ENCODE results near the gene DENND1A.

DNA sequence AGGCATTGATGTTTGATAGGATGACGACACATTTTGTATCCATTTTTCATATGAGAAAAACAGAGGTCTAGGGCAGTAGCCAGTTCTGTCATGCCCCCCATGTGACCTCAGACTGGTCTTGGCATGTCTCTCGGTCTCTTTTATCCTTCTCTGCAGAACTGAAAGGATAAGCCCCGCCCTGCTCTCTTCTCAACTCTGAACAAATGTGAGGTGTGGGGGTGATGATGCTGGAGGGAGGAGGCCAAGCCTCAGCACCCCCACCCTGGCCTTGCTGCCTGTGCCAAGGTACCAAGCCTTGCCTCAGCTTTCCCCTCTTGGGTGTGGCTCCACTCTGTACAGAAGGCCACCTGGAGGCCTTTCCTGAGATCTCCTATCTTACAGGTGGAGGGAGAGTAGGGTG, 593.5 kb downstream of the DENND1A start:
- TF ChIP-seq SIN3A (IDR thresholded peaks at IDR 0.05; ENCODE audit: borderline replicate concordance, insufficient read depth, low read depth, low read length) (no peak), TCF7L2 (IDR thresholded peaks at IDR 0.05; ENCODE audit: low read depth, low read length) (no peak), POLR2AphosphoS5 (IDR thresholded peaks at IDR 0.05; ENCODE audit: low read depth, low read length) (no peak)
- TF ChIP-seq, protein P1, sequence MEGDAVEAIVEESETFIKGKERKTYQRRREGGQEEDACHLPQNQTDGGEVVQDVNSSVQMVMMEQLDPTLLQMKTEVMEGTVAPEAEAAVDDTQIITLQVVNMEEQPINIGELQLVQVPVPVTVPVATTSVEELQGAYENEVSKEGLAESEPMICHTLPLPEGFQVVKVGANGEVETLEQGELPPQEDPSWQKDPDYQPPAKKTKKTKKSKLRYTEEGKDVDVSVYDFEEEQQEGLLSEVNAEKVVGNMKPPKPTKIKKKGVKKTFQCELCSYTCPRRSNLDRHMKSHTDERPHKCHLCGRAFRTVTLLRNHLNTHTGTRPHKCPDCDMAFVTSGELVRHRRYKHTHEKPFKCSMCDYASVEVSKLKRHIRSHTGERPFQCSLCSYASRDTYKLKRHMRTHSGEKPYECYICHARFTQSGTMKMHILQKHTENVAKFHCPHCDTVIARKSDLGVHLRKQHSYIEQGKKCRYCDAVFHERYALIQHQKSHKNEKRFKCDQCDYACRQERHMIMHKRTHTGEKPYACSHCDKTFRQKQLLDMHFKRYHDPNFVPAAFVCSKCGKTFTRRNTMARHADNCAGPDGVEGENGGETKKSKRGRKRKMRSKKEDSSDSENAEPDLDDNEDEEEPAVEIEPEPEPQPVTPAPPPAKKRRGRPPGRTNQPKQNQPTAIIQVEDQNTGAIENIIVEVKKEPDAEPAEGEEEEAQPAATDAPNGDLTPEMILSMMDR (IDR thresholded peaks at IDR 0.05), result no peak
- TF ChIP-seq, protein P2, sequence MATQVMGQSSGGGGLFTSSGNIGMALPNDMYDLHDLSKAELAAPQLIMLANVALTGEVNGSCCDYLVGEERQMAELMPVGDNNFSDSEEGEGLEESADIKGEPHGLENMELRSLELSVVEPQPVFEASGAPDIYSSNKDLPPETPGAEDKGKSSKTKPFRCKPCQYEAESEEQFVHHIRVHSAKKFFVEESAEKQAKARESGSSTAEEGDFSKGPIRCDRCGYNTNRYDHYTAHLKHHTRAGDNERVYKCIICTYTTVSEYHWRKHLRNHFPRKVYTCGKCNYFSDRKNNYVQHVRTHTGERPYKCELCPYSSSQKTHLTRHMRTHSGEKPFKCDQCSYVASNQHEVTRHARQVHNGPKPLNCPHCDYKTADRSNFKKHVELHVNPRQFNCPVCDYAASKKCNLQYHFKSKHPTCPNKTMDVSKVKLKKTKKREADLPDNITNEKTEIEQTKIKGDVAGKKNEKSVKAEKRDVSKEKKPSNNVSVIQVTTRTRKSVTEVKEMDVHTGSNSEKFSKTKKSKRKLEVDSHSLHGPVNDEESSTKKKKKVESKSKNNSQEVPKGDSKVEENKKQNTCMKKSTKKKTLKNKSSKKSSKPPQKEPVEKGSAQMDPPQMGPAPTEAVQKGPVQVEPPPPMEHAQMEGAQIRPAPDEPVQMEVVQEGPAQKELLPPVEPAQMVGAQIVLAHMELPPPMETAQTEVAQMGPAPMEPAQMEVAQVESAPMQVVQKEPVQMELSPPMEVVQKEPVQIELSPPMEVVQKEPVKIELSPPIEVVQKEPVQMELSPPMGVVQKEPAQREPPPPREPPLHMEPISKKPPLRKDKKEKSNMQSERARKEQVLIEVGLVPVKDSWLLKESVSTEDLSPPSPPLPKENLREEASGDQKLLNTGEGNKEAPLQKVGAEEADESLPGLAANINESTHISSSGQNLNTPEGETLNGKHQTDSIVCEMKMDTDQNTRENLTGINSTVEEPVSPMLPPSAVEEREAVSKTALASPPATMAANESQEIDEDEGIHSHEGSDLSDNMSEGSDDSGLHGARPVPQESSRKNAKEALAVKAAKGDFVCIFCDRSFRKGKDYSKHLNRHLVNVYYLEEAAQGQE (IDR thresholded peaks at IDR 0.05; ENCODE audit: insufficient read depth in 1 of 2, low read depth in 2 of 2, low read length in 1 of 2), result no peak
